ENCODE data around the gene TPSG1.
"Not testable (repeated sequence)": the region's sequence is repeated elsewhere in the genome, so short reads cannot be mapped to it uniquely, and the experiment has no call there.

Gene TPSG1

GRCh38 chr16:1200014-1200627 lies 24.9 kb downstream of the TPSG1 start:
- no peak for DNase-seq (ENCODE audit: low read depth in 1 of 2, low spot score in 1 of 2)
- Histone ChIP-seq H3K27ac (replicated peaks) (no peak overlapping the region), H3K27me3 (ENCODE audit: insufficient read depth, poor library complexity, severe bottlenecking) (no peaks in the 10 kb centered on the region), H3K4me3 (replicated peaks; ENCODE audit: insufficient read depth, low read length) (no peak overlapping the region)
- no peak for TF ChIP-seq REST (IDR thresholded peaks at IDR 0.05; ENCODE audit: insufficient replicate concordance, low read depth)
- TF ChIP-seq POLR2AphosphoS5 (IDR thresholded peaks at IDR 0.05; ENCODE audit: low read depth), result no peak
- no peak for TF ChIP-seq SPI1 (IDR thresholded peaks at IDR 0.05; ENCODE audit: borderline replicate concordance, low read depth)
- no peak for TF ChIP-seq GABPA (IDR thresholded peaks at IDR 0.05; ENCODE audit: low read depth)
- no peak for TF ChIP-seq CTCF (IDR thresholded peaks at IDR 0.05; ENCODE audit: insufficient read depth, low read length)

- H3K4me3 ChIP-seq (replicated peaks; ENCODE audit: insufficient read depth, low read length), result no peak overlapping the region
- no peak for TF ChIP-seq REST (IDR thresholded peaks at IDR 0.05; ENCODE audit: insufficient replicate concordance, low read depth)
- no peak for TF ChIP-seq SPI1 (IDR thresholded peaks at IDR 0.05; ENCODE audit: borderline replicate concordance, low read depth)
- no peak for TF ChIP-seq GABPA (IDR thresholded peaks at IDR 0.05; ENCODE audit: low read depth)
- TF ChIP-seq CTCF (IDR thresholded peaks at IDR 0.05; ENCODE audit: insufficient read depth, low read length), result no peak
- no peak for TF ChIP-seq POLR2AphosphoS5 (IDR thresholded peaks at IDR 0.05; ENCODE audit: low read depth)
- H3K27ac ChIP-seq (replicated peaks), result no peak overlapping the region
- DNase-seq (ENCODE audit: low read depth in 1 of 2, low spot score in 1 of 2), result no peak
- no peaks in the 10 kb centered on the region for H3K27me3 ChIP-seq (ENCODE audit: insufficient read depth, poor library complexity, severe bottlenecking)
Measured at GRCh38 chr16:1199347-1200013, 25.6 kb downstream of the TPSG1 start.

- not testable (repeated sequence) for H3K27me3 ChIP-seq (ENCODE audit: insufficient read depth, poor library complexity, severe bottlenecking); DNase-seq (ENCODE audit: low read depth in 1 of 2, low spot score in 1 of 2); H3K4me3 ChIP-seq (replicated peaks; ENCODE audit: insufficient read depth, low read length); H3K27ac ChIP-seq (replicated peaks)
Measured at GRCh38 chr16:1198671-1199346, 26.3 kb downstream of the TPSG1 start.

GRCh38 chr16:1198194-1198593 lies 26.9 kb downstream of the TPSG1 start:
- no peak for TF ChIP-seq POLR2AphosphoS5 (IDR thresholded peaks at IDR 0.05; ENCODE audit: low read depth)
- no peak for TF ChIP-seq SPI1 (IDR thresholded peaks at IDR 0.05; ENCODE audit: borderline replicate concordance, low read depth)
- no peak for TF ChIP-seq GABPA (IDR thresholded peaks at IDR 0.05; ENCODE audit: low read depth)
- TF ChIP-seq REST (IDR thresholded peaks at IDR 0.05; ENCODE audit: insufficient replicate concordance, low read depth), result no peak
- TF ChIP-seq CTCF (IDR thresholded peaks at IDR 0.05; ENCODE audit: insufficient read depth, low read length), result no peak
- no peak for DNase-seq (ENCODE audit: low read depth in 1 of 2, low spot score in 1 of 2)
- Histone ChIP-seq H3K27me3 (ENCODE audit: insufficient read depth, poor library complexity, severe bottlenecking) (no peaks in the 10 kb centered on the region), H3K4me3 (replicated peaks; ENCODE audit: insufficient read depth, low read length) (no peak overlapping the region), H3K27ac (replicated peaks) (no peak overlapping the region)

Data from HL-60 (cell line).